GM19239 (cell line): ENCODE measurements around the gene MUC5B.

Source experiments
- DNase-seq: peaks from one replicate; pipeline ENCODE4 v3.0.0; 2011; ENCODE audit warnings: low spot score; ENCODE audit not compliant: insufficient read length
- FAIRE-seq: peaks from 2 replicates; lab custom pipeline; 2011; peaks lifted over from hg19 to GRCh38; lab: Jason Lieb, UNC

Gene MUC5B

GRCh38 chr11:1218788-1219445, 3.9 kb upstream of the MUC5B start:
- DNase-seq (no peak), FAIRE-seq (no peak)

GRCh38 chr11:1219446-1219833, 3.4 kb upstream of the MUC5B start:
- FAIRE-seq = no peak
- DNase-seq = no peak

DNA sequence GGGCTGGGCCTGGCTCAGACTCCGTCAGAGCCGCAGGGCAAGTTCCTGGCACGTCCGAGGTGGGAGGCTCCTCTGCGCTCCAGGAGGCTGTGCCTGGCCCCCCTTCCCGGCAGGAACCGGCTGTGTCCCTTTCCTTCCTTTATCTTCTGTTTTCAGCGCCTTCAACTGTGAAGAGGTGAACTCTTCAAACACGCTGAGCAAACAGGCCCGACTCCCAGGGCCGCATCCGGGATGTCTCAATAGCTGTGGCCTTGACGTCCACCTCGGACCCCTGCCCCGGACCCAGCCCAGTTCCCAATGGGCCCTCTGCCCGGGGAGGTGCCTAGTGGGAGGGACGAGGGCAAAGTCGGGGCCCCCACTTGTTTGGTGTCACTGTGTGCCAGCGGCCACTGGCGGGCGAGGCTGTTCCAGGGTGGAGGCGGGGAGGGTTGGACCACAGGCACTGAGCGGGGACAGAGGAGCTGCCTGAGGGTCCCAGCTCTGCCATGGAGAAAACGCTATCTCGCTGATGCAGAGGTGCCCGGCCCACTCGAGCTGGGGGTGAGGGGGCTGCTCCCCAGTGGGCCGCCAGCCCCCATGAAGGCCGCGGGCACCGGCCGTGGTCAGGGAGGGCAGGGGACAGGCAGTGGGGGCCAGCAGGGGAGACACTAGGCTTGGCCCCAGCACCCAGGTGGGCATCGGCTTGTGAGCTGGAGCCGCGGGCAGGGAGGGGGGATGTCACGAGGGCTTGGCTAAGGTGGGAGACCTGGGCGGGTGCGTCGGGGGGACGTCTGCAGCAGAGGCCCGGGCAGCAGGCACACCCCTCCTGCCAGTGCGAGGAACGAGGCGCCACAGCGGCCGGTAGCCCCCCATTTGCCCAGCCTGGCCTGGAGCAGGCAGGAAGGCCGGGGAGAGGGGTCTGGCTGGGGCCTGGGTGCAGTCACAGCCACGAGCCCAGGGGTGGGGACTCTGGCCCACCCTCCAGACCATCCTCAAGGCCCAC, 2.7 kb upstream of the MUC5B start:
- DNase-seq = no peak
- no peak for FAIRE-seq

- no peak for DNase-seq
- FAIRE-seq = no peak
These were observed 1.7 kb upstream of the MUC5B start for GRCh38 chr11:1220941-1221721.

DNA sequence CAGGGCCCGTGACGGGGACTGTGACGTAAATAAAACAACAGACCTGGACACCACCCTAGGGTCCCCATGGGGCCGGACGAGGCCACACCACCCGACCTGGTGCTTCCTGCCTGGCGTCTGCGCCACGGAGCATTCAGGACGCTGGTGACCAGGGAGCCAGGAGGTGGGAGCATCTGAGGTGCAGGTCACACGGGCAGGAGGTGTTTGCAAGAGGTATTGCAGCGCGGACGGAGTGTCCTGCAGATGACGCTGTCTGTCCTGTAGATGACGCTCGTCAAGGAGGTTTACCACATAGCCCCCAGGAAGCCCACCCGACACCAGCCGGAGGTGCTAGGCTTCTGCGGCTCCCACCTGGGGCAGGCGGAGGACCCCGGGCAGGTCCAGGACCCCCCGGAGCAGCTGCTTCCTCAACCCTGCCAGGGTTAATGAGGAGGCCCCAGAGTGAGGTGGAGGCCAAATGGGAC, 986 bp upstream of the MUC5B start:
- DNase-seq = no peak
- FAIRE-seq = no peak

GRCh38 chr11:1223346-1224110, 662 bp downstream of the MUC5B start:
- DNase-seq = no peak
- FAIRE-seq = no peak

- DNase-seq (no peak), FAIRE-seq (no peak)
These were observed 1.2 kb downstream of the MUC5B start for GRCh38 chr11:1224111-1224490.

DNA sequence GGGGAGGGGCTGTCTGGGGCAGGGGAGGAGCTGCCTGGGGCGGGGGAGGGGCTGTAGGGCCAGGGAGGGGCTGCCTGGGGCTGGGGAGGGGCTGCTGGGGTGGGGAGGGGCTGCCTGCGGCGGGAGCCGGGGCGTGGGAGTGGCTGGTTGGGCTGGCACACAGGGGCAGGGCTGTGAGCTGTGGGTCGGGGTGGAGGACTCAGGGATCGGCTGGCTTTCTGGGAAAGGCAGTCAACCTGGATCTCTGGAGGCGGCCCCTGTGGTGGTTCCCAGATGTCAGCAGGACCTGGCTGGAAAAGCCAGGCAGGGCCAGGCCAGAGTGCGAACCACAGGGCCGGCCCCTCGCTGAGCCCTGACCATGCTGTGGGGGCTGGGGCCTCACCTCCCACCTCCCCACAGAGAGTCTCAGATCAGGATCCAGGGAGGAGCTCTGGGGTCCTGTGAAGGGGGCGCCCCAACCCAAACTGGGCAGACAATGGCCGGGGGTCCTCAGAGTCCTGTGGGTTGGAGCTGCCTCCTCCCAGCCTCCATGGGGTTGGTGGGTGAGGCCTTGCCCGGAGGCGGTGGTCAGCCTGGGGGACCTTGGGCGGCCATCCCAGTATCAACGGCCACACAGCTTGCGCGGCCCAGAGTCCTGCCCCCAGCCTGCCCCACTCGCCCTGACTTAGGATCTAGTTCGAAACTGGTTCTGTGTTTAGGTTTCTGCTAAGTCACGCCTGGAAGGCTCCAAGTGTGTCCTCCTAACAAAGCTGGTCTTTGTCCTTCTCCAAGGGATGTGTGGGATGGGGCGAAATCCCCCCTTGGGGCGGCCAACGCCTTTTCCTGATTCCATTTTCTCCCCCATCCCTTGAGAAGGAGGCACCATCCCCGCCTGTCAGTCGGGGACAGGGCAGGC, 1.9 kb downstream of the MUC5B start:
- FAIRE-seq (no peak), DNase-seq (no peak)

DNA sequence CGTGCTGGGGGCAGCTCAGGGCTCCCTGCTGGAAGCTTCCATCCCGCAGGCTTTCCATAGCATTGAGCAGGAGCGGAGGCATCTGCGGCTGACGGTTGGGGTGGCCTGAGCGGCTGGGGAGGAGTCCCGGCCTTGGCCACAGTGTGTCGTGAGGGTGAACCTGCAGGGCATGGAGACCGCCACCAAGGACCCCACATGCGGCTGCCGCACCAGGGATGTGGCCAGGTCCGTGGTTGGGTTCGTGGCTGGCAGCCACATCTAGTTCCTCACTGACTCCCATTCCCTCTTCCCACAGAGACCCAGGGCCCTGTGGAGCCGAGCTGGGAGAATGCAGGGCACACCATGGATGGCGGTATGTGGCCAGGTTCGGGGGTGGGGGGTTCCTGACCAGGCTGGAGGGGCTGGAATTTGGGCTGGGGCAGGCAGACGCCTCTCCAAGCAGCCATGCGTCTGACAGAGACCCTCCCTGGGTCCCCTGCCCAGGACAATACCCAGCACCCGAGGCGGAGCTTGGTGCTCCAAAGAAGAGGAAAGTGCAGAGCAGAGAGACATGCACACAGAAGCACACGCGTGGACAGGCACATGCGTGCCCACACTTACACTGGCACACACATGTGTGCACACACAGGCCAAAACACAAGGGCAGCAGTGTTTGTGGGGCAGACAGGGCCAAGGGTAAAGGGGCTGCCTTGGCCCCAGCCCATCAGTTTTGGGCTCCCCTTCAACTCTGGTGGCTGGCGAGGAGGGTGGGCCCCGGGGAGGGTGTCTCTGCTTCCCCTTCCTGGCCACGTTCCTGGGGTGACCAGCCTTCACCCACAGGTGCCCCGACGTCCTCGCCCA, 2.7 kb downstream of the MUC5B start:
- no peak for FAIRE-seq
- DNase-seq = no peak

DNA sequence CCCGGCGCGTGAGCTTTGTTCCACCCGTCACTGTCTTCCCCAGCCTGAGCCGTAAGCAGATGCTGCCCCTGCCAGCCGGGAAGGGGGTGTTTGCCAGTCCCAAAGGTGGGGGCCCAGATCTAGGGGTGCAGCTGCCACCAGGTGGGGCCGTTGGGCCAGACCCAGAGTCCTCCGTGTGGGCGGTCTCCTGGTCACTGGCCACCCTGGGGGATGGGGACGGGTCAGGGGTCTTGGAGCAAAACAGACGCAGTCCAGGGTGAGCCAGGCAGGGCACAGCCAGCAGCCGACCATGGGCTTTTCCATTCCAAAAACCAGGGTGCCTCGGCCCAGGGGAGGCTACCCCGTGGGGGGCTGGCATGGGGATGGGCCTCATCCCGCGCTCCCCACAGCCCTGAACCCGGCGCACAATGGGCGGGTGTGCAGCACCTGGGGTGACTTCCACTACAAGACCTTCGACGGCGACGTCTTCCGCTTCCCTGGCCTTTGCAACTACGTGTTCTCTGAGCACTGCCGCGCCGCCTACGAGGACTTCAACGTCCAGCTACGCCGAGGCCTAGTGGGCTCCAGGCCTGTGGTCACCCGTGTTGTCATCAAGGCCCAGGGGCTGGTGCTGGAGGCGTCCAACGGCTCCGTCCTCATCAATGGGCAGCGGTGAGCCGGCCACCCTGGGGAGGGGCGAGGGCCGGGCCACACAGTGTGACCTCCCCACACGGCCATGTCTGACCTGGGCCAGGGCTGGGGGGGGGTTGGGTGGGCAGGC, 3.5 kb downstream of the MUC5B start:
- no peak for FAIRE-seq
- no peak for DNase-seq

- no peak for DNase-seq
- FAIRE-seq = no peak
These were observed 4.2 kb downstream of the MUC5B start for GRCh38 chr11:1226986-1227550.

DNA sequence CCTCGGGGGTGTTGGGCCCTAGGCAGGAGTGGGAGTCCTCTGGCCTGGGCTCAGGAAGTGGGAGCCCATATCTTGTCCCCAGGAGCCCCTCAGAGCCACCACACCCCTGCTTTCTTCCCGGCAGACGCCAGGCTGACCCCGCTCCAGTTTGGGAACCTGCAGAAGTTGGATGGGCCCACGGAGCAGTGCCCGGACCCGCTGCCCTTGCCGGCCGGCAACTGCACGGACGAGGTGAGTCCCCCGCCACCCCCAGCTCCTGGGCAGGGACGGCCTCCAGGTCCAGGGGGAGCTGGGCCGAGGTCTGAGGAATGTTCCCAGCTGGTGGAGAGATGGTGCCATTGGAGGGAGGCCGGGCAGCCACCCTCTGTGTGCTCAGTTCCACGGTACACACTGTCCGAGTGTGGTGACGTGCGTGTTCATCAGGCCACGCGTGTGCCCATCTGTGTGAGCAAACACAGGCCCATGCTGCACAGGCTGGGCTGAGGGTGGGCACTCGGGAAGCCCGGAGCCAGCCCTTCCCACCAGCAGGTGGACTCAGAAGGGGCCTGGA, 4.8 kb downstream of the MUC5B start:
- no peak for FAIRE-seq
- no peak for DNase-seq

DNA sequence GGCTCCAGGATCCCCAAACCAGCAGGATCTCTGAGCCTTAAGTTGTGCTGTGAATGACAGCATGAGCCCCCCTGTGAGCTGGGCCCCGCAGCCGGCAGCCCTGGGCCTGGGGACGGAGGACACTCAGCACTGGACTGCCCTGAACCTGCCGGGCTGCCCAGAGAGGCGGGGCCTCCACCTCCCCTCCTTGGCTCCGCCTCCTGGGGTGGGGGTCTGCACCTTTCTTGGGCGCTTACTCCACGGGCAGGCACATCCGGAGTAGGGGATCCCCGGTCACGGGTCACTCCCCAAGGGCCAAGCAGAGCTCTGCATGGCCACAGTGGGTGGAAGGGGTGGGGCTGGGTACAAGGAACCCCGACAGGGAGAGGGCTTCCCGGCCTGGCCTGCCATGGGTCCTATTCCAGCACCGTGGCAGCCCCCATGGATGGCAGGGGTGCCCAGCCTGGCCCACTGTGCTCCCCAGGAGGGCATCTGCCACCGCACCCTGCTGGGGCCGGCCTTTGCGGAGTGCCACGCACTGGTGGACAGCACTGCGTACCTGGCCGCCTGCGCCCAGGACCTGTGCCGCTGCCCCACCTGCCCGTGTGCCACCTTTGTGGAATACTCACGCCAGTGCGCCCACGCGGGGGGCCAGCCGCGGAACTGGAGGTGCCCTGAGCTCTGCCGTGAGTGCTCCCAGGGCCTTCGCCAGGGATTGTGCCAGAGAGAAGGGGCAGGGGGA, 5.4 kb downstream of the MUC5B start:
- FAIRE-seq = no peak
- no peak for DNase-seq

- FAIRE-seq (no peak), DNase-seq (no peak)
These were observed 6.1 kb downstream of the MUC5B start for GRCh38 chr11:1228921-1229451.

DNA sequence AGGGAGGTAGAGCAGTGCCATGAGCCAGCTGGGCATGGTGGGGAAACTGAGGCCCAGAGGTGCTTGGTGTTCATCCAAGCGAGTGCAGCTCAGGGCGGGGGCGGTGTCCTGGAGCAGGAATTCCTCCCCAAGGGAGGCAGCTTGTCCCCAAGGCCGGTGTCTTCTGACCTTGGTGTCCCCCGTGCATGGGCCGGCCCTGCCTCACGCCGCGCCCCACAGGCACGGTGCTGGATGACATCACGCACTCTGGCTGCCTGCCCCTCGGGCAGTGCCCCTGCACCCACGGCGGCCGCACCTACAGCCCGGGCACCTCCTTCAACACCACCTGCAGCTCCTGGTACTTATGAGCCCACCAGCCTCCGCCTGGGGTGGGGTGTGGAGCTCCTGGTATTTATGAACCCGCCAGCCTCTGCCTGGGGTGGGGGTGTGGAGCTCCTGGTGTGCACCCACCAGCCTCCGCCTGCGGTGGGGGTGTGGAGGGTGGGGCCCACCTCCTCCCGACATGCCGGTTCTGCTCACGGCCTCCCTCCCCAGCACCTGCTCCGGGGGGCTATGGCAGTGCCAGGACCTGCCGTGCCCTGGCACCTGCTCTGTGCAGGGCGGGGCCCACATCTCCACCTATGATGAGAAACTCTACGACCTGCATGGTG, 6.7 kb downstream of the MUC5B start:
- DNase-seq (no peak), FAIRE-seq (no peak)

GRCh38 chr11:1230121-1230455, 7.2 kb downstream of the MUC5B start:
- DNase-seq (no peak), FAIRE-seq (no peak)
